Panc1 (cell line): ENCODE data around the gene PIP4P1. TPM values are rescaled to one million over a fixed set of nuclear protein-coding genes. Genes with fewer than 3 reads are reported as not detected.
A peak's percentile ranks its signal among the peaks of the same experiment; 100 is the strongest.

Experiments used
- ATAC-seq: fragments of 200-7000 bp; cut with Tn5 transposase; 2 replicates; pipeline ENCODE4 v1.9.1; 2020; ENCODE audit warnings: mild to moderate bottlenecking, moderate library complexity
- BruUV-seq: library from RNA; stranded (reverse); fragments of 400-500 nt; replicated peaks from 2 replicates; lab custom pipeline; 2021; lab: Mats Ljungman, UMichigan
- CTCF ChIA-PET: fragments of 300-600 bp; sonication (Branson Sonifier 250); formaldehyde crosslinking; loops from one replicate; lab custom pipeline; 2022; ENCODE audit warnings: antibody characterized with exemption; lab: Charles Lee
- POLR2A ChIA-PET: fragments of 300-600 bp; sonication (Branson Sonifier 250); formaldehyde crosslinking; loops from one replicate; lab custom pipeline; 2022; ENCODE audit warnings: antibody characterized with exemption; lab: Charles Lee
- DNase-seq: peaks from one replicate; pipeline ENCODE4 v3.0.0-alpha.2; 2010; ENCODE audit warnings: low read depth, low spot score
- H3K27ac ChIP-seq: 2 replicates; pipeline ENCODE4 v1.5.1; 2011; ENCODE audit warnings: mild to moderate bottlenecking, low read length, inconsistent platforms
- H3K27me3 ChIP-seq: fragments of 200-500 bp; sonication (Bioruptor generic); 2 replicates; pipeline ENCODE4 v1.6.0; 2014; ENCODE audit warnings: low read length, inconsistent platforms; ENCODE audit not compliant: control insufficient read depth, insufficient read depth
- H3K36me3 ChIP-seq: fragments of 200-500 bp; sonication (Bioruptor generic); 2 replicates; pipeline ENCODE4 v1.5.1; 2014; ENCODE audit warnings: inconsistent platforms, mild to moderate bottlenecking, low read length, moderate library complexity; ENCODE audit not compliant: control insufficient read depth, insufficient read depth
- H3K4me1 ChIP-seq: 2 replicates; pipeline ENCODE4 v1.5.1; 2011; ENCODE audit warnings: inconsistent platforms, mild to moderate bottlenecking, low read length, moderate library complexity; ENCODE audit not compliant: control insufficient read depth, insufficient read depth
- H3K4me3 ChIP-seq, 2 experiments: 2 replicates each; pipeline ENCODE4 v1.5.1; 2011 to 2012; ENCODE audit warnings: low read depth in 2 of 2, low read length in 2 of 2, mild to moderate bottlenecking in 2 of 2, inconsistent platforms in 1 of 2, moderate library complexity in 1 of 2
- H3K9me3 ChIP-seq: fragments of 200-500 bp; sonication (Bioruptor generic); 2 replicates; pipeline ENCODE4 v1.5.1; 2014; ENCODE audit warnings: low read depth, mild to moderate bottlenecking, inconsistent platforms, low read length, moderate library complexity; ENCODE audit not compliant: control insufficient read depth, insufficient read depth
- CTCF ChIP-seq: fragments of 450-650 bp; IDR thresholded peaks from 2 replicates; pipeline ENCODE4 v1.5.1; 2017; ENCODE audit warnings: mild to moderate bottlenecking
- POLR2AphosphoS5 ChIP-seq: IDR thresholded peaks from 2 replicates; pipeline ENCODE4 v1.6.1; 2012; ENCODE audit warnings: mild to moderate bottlenecking, low read depth, low read length, moderate library complexity
- REST ChIP-seq, 2 experiments: IDR thresholded peaks; 2 replicates each; pipeline ENCODE4 v1.6.1; 2011 to 2012; ENCODE audit warnings: low read depth in 2 of 2, control low read depth in 1 of 2, low read length in 1 of 2, mild to moderate bottlenecking in 1 of 2, moderate library complexity in 1 of 2; ENCODE audit not compliant: insufficient read depth in 1 of 2
- SIN3A ChIP-seq: IDR thresholded peaks from 2 replicates; pipeline ENCODE4 v1.6.1; 2012; ENCODE audit warnings: low read depth, mild to moderate bottlenecking, low read length, moderate library complexity, borderline replicate concordance; ENCODE audit not compliant: insufficient read depth
- TCF7L2 ChIP-seq: IDR thresholded peaks from 2 replicates; pipeline ENCODE4 v1.6.1; 2011; ENCODE audit warnings: mild to moderate bottlenecking, low read depth, low read length, inconsistent platforms
- in situ Hi-C: cut with HindIII; loops from 2 replicates; pipeline ENCODE4 v1.10.0; 2016; ENCODE audit warnings: low sequenced_read_pairs, low pct_unique_long_range_greater_than_20kb
- intact Hi-C: fragments of 100-400 bp; cut with micrococcal nuclease; formaldehyde crosslinking; loops from one replicate; pipeline ENCODE4 v1.10.0; 2022; ENCODE audit not compliant: unreplicated experiment
- total RNA-seq: library from RNA; stranded (reverse); gene quantifications from one replicate; pipeline ENCODE4 v1.2.1, GENCODE V29; 2021; ENCODE audit not compliant: unreplicated experiment

The PIP4P1 gene
- total RNA-seq, 1 experiment from 2014 or later, result 34.8 TPM

GRCh38 chr14:20456971-20457370, 4.3 kb downstream of the PIP4P1 start:
- peak overlapping the region; percentile 86 to 93; a peak in 3 of 4 replicates for H3K4me3 ChIP-seq
- DNase-seq (no peak), ATAC-seq (no peak)
- in situ Hi-C loops (no loop called here), intact Hi-C loops (no loop called here)
- no peaks in the 10 kb centered on the region for H3K27me3 ChIP-seq
- peak overlapping the region; percentile 97 for H3K27ac ChIP-seq
- POLR2A ChIA-PET, result no interaction called here
- peaks cover 33% of the 10 kb centered on the region for H3K4me1 ChIP-seq
- TF ChIP-seq CTCF (no peak), TCF7L2 (no peak), SIN3A (no peak), REST (IDR thresholded peaks at IDR 0.05; ENCODE audit: insufficient read depth in 1 of 2, low read depth in 2 of 2, low read length in 1 of 2) (no peak), POLR2AphosphoS5 (no peak; the same call in 1 of the 2 replicates)
- H3K9me3 ChIP-seq, result no peaks in the 10 kb centered on the region
- BruUV-seq, result no TSS peak
- CTCF ChIA-PET, result no interaction called here
- H3K36me3 ChIP-seq, result peaks cover 16% of the 10 kb centered on the region

GRCh38 chr14:20455355-20456300, 5.6 kb downstream of the PIP4P1 start:
- TF ChIP-seq CTCF, result no peak
- TF ChIP-seq POLR2AphosphoS5, result 0 out of 2 replicates have a peak, but pooled peaks have one; percentile 35
- TSS peak; percentile 97 for BruUV-seq
- ATAC-seq, result peak; percentile 81
- ChIA-PET CTCF (interaction anchor here (0.6 kb wide), 1 partner anchor 87 kb away, joined by 5 read pairs; no protein-coding TSS in a partner anchor), POLR2A (interaction anchor here (0.5 to 1.4 kb wide), 4 partner anchors 9 to 170 kb away, joined by 3 to 32 read pairs (median 4); partner anchors contain the start of gene PARP2)
- DNase-seq, result no peak
- intact Hi-C loops (no loop called here), in situ Hi-C loops (no loop called here)
- H3K27ac ChIP-seq, result peak overlapping the region; percentile 97
- H3K4me1 ChIP-seq, result peaks cover 33% of the 10 kb centered on the region
- peak overlapping the region; percentile 86 to 93 for H3K4me3 ChIP-seq
- H3K9me3 ChIP-seq, result no peaks in the 10 kb centered on the region
- H3K36me3 ChIP-seq, result peaks cover 18% of the 10 kb centered on the region
- no peaks in the 10 kb centered on the region for H3K27me3 ChIP-seq
